HCT116 (cell line): ENCODE results near the gene CCDC40. TPM values are rescaled to one million over a fixed set of nuclear protein-coding genes. Genes with fewer than 3 reads are reported as not detected.

Experiments used
- ATAC-seq: fragments of 200-7000 bp; cut with Tn5 transposase; 2 replicates; pipeline ENCODE4 v1.9.1; 2020; ENCODE audit warnings: mild to moderate bottlenecking, moderate library complexity
- BruUV-seq: library from RNA; stranded (reverse); fragments of 400-500 nt; replicated peaks from 2 replicates; lab custom pipeline; 2021; lab: Mats Ljungman, UMichigan
- CTCF ChIA-PET: fragments of 300-600 bp; sonication (Branson Sonifier 250); formaldehyde crosslinking; loops from one replicate; lab custom pipeline; 2021; ENCODE audit warnings: antibody characterized with exemption; lab: Charles Lee
- POLR2A ChIA-PET: fragments of 300-600, 350-600 bp; sonication (Branson Sonifier 250); formaldehyde crosslinking; loops from one replicate; lab custom pipeline; 2021; ENCODE audit warnings: antibody characterized with exemption; lab: Charles Lee
- RAD21 ChIA-PET, 2 experiments: fragments of 300-600 bp; sonication (Branson Sonifier 250); formaldehyde crosslinking; loops; one replicate each; lab custom pipeline; 2023; ENCODE audit warnings: low total read pairs in 2 of 2; ENCODE audit not compliant: uncharacterized antibody in 2 of 2, unreplicated experiment in 2 of 2, low non-redundant PET in 1 of 2; lab: Charles Lee
- DNase-seq: peaks from one replicate; pipeline ENCODE4 v3.0.0-alpha.2; 2010; ENCODE audit warnings: low read depth, low spot score
- H2AFZ ChIP-seq: fragments of 200-600 bp; shearing (Covaris generic), sonication (generic); 2 replicates; pipeline ENCODE4 v1.6.1; 2017; ENCODE audit warnings: low read depth, mixed run types, mixed read lengths, antibody characterized with exemption, low read length; ENCODE audit not compliant: poor library complexity, severe bottlenecking
- H3K27ac ChIP-seq: 2 replicates; pipeline ENCODE4 v1.5.1; 2012; ENCODE audit warnings: low read depth, low read length
- H3K27me3 ChIP-seq: fragments of 200-600 bp; sonication (generic); 2 replicates; pipeline ENCODE4 v1.6.1; 2016; ENCODE audit warnings: mixed run types, low read length, mixed read lengths; ENCODE audit not compliant: insufficient read depth
- H3K36me3 ChIP-seq, 2 experiments: fragments of 200-500 bp in 1 of 2; fragments of 200-600 bp in 1 of 2; sonication (Bioruptor generic) in 1 of 2; sonication (generic) in 1 of 2; 2 replicates each; pipeline versions ENCODE4 v1.5.1 to v1.6.1; 2014 to 2016; ENCODE audit warnings: low read length in 2 of 2, inconsistent platforms in 1 of 2, mixed read lengths in 1 of 2, mixed run types in 1 of 2; ENCODE audit not compliant: insufficient read depth in 2 of 2, control insufficient read depth in 1 of 2
- H3K4me1 ChIP-seq, 2 experiments: fragments of 200-600 bp in 1 of 2; sonication (generic) in 1 of 2; 2 replicates each; pipeline versions ENCODE4 v1.5.1 to v1.6.1; 2012 to 2017; ENCODE audit warnings: low read length in 2 of 2, inconsistent platforms in 1 of 2, mild to moderate bottlenecking in 1 of 2, mixed read lengths in 1 of 2, mixed run types in 1 of 2, moderate library complexity in 1 of 2; ENCODE audit not compliant: insufficient read depth in 2 of 2, control insufficient read depth in 1 of 2
- H3K4me2 ChIP-seq: fragments of 200-600 bp; sonication (generic); 2 replicates; pipeline ENCODE4 v1.6.1; 2017; ENCODE audit warnings: mixed run types, low read length, mixed read lengths
- H3K4me3 ChIP-seq, 2 experiments: fragments of 200-600 bp in 1 of 2; sonication (generic) in 1 of 2; replicated peaks in 1 of 2; 2 replicates each; pipeline ENCODE4 v1.5.1; 2011 to 2016; ENCODE audit warnings: low read length in 2 of 2, control low read depth in 1 of 2, low read depth in 1 of 2, mild to moderate bottlenecking in 1 of 2, mixed read lengths in 1 of 2, mixed run types in 1 of 2
- H3K79me2 ChIP-seq: fragments of 200-600 bp; sonication (generic); 2 replicates; pipeline ENCODE4 v1.6.1; 2017; ENCODE audit warnings: mild to moderate bottlenecking, mixed run types, low read length, moderate library complexity, mixed read lengths; ENCODE audit not compliant: insufficient read depth
- H3K9ac ChIP-seq: fragments of 200-600 bp; sonication (generic); 2 replicates; pipeline ENCODE4 v1.6.1; 2016; ENCODE audit warnings: low read length, mixed read lengths
- H3K9me2 ChIP-seq: fragments of 200-600 bp; sonication (generic), shearing (Covaris generic); 2 replicates; pipeline ENCODE4 v1.6.1; 2017; ENCODE audit warnings: mixed run types, mild to moderate bottlenecking, moderate library complexity; ENCODE audit not compliant: insufficient read depth
- H3K9me3 ChIP-seq, 2 experiments: fragments of 200-500 bp in 1 of 2; fragments of 200-600 bp in 1 of 2; sonication (Bioruptor generic) in 1 of 2; sonication (generic) in 1 of 2; 2 replicates each; pipeline ENCODE4 v1.6.1; 2014 to 2017; ENCODE audit warnings: low read length in 2 of 2, mixed read lengths in 2 of 2, inconsistent platforms in 1 of 2, low read depth in 1 of 2, mild to moderate bottlenecking in 1 of 2, mixed run types in 1 of 2, moderate library complexity in 1 of 2; ENCODE audit not compliant: control insufficient read depth in 1 of 2, insufficient read depth in 1 of 2
- H4K20me1 ChIP-seq: fragments of 200-600 bp; sonication (generic), shearing (Covaris generic); 2 replicates; pipeline ENCODE4 v1.6.1; 2017; ENCODE audit warnings: mixed run types, mild to moderate bottlenecking, moderate library complexity; ENCODE audit not compliant: insufficient read depth
- CBX3 ChIP-seq: IDR thresholded peaks from 2 replicates; pipeline ENCODE4 v1.6.1; 2012; ENCODE audit warnings: low read depth
- CEBPB ChIP-seq: IDR thresholded peaks from 2 replicates; pipeline ENCODE4 v1.6.1; 2012; ENCODE audit warnings: low read depth
- EGR1 ChIP-seq: IDR thresholded peaks from 2 replicates; pipeline ENCODE4 v1.6.1; 2012; ENCODE audit warnings: low read depth
- FOSL1 ChIP-seq: IDR thresholded peaks from 2 replicates; pipeline ENCODE4 v1.6.1; 2012; ENCODE audit warnings: low read depth
- POLR2A ChIP-seq: IDR thresholded peaks from 2 replicates; pipeline ENCODE4 v1.7.0; 2011; ENCODE audit warnings: borderline replicate concordance; ENCODE audit not compliant: insufficient read depth, insufficient read length; ENCODE audit errors: extremely low read depth
- RAD21 ChIP-seq: IDR thresholded peaks from 2 replicates; pipeline ENCODE4 v1.6.1; 2012; ENCODE audit warnings: low read depth, mild to moderate bottlenecking
- SIN3A ChIP-seq: IDR thresholded peaks from 2 replicates; pipeline ENCODE4 v1.6.1; 2012; ENCODE audit warnings: low read depth
- SP1 ChIP-seq: IDR thresholded peaks from 2 replicates; pipeline ENCODE4 v1.6.1; 2012; ENCODE audit warnings: low read depth
- ZNF274 ChIP-seq: fragments of 200-500 bp; sonication (Bioruptor generic); IDR thresholded peaks from 2 replicates; pipeline ENCODE4 v1.6.1; 2014; ENCODE audit warnings: mild to moderate bottlenecking, low read depth, low read length, inconsistent platforms
- intact Hi-C: fragments of 100-400 bp; cut with micrococcal nuclease; formaldehyde crosslinking; loops from 2 replicates; pipeline ENCODE4 v1.10.0; 2022
- total RNA-seq: library from RNA; stranded (reverse); gene quantifications from one replicate; pipeline ENCODE4 v1.2.1, GENCODE V29; 2021; ENCODE audit not compliant: unreplicated experiment
- TF ChIP-seq, protein P1 (sequence below): IDR thresholded peaks from 2 replicates; pipeline ENCODE4 v1.6.1; 2012
- TF ChIP-seq, protein P2 (sequence below): IDR thresholded peaks from 2 replicates; pipeline ENCODE4 v1.6.1; 2011; ENCODE audit warnings: mild to moderate bottlenecking, low read length, moderate library complexity; ENCODE audit not compliant: insufficient replicate concordance; ENCODE audit errors: extremely low read depth
- TF ChIP-seq, protein P3 (sequence below), 3 experiments: fragments of 200-600 bp in 1 of 3; sonication (generic) in 1 of 3; IDR thresholded peaks in 2 of 3; conservative IDR thresholded peaks in 1 of 3; 2 replicates each; pipeline ENCODE4 v1.5.1; 2012 to 2017; ENCODE audit warnings: low read depth in 2 of 3, low read length in 2 of 3, antibody characterized with exemption in 1 of 3, borderline replicate concordance in 1 of 3, control low read depth in 1 of 3, mild to moderate bottlenecking in 1 of 3, mixed read lengths in 1 of 3, mixed run types in 1 of 3, moderate library complexity in 1 of 3; ENCODE audit not compliant: insufficient read depth in 1 of 3

The CCDC40 gene
- total RNA-seq, 1 experiment from 2014 or later, result 10.3 TPM

DNA sequence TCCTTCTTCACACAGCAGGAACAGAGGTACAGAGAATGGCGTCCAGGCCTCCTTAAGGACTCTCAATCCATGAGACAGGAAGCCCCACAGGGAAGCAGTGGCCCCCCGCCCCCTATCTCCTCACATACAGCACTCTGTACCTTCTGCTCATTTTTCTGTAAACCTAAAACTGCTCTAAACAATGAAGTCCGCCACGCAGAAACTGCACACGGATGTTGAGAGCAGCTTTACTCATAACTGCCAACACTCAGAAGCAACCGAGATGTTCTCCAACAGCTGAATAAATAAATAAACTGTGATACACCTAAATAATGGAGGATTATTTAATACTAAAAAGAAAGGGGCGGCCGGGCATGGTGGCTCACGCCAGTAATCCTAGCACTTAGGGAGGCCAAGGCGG lies 10.6 kb upstream of the CCDC40 start:
- no peak overlapping the region for H3K4me2 ChIP-seq
- intact Hi-C loops, result no loop called here
- peaks cover 5% of the 10 kb centered on the region; the same call in 1 of the 2 replicates for H3K79me2 ChIP-seq
- no peaks in the 10 kb centered on the region for H3K27me3 ChIP-seq
- CTCF ChIA-PET, result interaction anchor here (4.8 kb wide), 1 partner anchor 17 kb away, joined by 19 read pairs; no protein-coding TSS in a partner anchor
- DNase-seq (no peak), ATAC-seq (no peak)
- no peak overlapping the region for H3K4me3 ChIP-seq
- peaks cover 0 to 11% of the 10 kb centered on the region in 2 experiments; a peak in 2 of 4 replicates for H3K4me1 ChIP-seq
- H3K9ac ChIP-seq, result no peak overlapping the region
- TF ChIP-seq EGR1, result no peak
- TF ChIP-seq, protein P1, sequence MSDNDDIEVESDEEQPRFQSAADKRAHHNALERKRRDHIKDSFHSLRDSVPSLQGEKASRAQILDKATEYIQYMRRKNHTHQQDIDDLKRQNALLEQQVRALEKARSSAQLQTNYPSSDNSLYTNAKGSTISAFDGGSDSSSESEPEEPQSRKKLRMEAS, result no peak
- no peak for TF ChIP-seq CEBPB
- TF ChIP-seq, protein P2, sequence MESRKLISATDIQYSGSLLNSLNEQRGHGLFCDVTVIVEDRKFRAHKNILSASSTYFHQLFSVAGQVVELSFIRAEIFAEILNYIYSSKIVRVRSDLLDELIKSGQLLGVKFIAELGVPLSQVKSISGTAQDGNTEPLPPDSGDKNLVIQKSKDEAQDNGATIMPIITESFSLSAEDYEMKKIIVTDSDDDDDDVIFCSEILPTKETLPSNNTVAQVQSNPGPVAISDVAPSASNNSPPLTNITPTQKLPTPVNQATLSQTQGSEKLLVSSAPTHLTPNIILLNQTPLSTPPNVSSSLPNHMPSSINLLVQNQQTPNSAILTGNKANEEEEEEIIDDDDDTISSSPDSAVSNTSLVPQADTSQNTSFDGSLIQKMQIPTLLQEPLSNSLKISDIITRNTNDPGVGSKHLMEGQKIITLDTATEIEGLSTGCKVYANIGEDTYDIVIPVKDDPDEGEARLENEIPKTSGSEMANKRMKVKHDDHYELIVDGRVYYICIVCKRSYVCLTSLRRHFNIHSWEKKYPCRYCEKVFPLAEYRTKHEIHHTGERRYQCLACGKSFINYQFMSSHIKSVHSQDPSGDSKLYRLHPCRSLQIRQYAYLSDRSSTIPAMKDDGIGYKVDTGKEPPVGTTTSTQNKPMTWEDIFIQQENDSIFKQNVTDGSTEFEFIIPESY, result no peak
- TF ChIP-seq FOSL1, result no peak
- no peak for TF ChIP-seq RAD21
- no peak for TF ChIP-seq CBX3
- TF ChIP-seq, protein P3, sequence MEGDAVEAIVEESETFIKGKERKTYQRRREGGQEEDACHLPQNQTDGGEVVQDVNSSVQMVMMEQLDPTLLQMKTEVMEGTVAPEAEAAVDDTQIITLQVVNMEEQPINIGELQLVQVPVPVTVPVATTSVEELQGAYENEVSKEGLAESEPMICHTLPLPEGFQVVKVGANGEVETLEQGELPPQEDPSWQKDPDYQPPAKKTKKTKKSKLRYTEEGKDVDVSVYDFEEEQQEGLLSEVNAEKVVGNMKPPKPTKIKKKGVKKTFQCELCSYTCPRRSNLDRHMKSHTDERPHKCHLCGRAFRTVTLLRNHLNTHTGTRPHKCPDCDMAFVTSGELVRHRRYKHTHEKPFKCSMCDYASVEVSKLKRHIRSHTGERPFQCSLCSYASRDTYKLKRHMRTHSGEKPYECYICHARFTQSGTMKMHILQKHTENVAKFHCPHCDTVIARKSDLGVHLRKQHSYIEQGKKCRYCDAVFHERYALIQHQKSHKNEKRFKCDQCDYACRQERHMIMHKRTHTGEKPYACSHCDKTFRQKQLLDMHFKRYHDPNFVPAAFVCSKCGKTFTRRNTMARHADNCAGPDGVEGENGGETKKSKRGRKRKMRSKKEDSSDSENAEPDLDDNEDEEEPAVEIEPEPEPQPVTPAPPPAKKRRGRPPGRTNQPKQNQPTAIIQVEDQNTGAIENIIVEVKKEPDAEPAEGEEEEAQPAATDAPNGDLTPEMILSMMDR (IDR thresholded peaks at IDR 0.05 in 2 of 3, conservative IDR thresholded peaks at IDR 0.05 in 1 of 3; ENCODE audit: borderline replicate concordance in 1 of 3, insufficient read depth in 1 of 3, low read depth in 2 of 3, low read length in 2 of 3), result no peak
- no peak for TF ChIP-seq SIN3A
- no peak for TF ChIP-seq SP1
- TF ChIP-seq POLR2A, result no peak
- no peak for TF ChIP-seq ZNF274
- H2AFZ ChIP-seq, result no peak overlapping the region
- H3K9me2 ChIP-seq, result no peaks in the 10 kb centered on the region
- H3K9me3 ChIP-seq, result no peaks in the 10 kb centered on the region
- POLR2A ChIA-PET, result interaction anchor here (0.6 kb wide), 1 partner anchor 268 kb away, joined by 3 read pairs; no protein-coding TSS in a partner anchor
- no peak overlapping the region for H3K27ac ChIP-seq
- no peaks in the 10 kb centered on the region for H4K20me1 ChIP-seq
- H3K36me3 ChIP-seq, result no peaks in the 10 kb centered on the region
- RAD21 ChIA-PET, result no interaction called here
- no TSS peak for BruUV-seq
